Neural cell (in vitro differentiated cells): ENCODE measurements around the gene TCEAL7. TPM values are rescaled to one million over a fixed set of nuclear protein-coding genes. Genes with fewer than 3 reads are reported as not detected.
A peak's percentile ranks its signal among the peaks of the same experiment; 100 is the strongest.
"Not testable (repeated sequence)": the region's sequence is repeated elsewhere in the genome, so short reads cannot be mapped to it uniquely, and the experiment has no call there.

Experiments used
- H2AFZ ChIP-seq: fragments of 200-600, 300-800 bp; sonication (generic), shearing (Covaris generic); 2 replicates; pipeline ENCODE4 v1.6.0; 2014; ENCODE audit warnings: low read depth, mild to moderate bottlenecking, antibody characterized with exemption, low read length, moderate library complexity
- H3F3A ChIP-seq: fragments of 200-600 bp; shearing (Covaris generic); 2 replicates; pipeline ENCODE4 v1.6.1; 2016; ENCODE audit warnings: mild to moderate bottlenecking, moderate library complexity, mixed read lengths, antibody characterized with exemption, low read length; ENCODE audit not compliant: insufficient read depth, poor library complexity, severe bottlenecking
- H3K27ac ChIP-seq: fragments of 200-600, 300-800 bp; sonication (generic), shearing (Covaris generic); 2 replicates; pipeline ENCODE4 v1.5.1; 2014; ENCODE audit warnings: mild to moderate bottlenecking, low read length, moderate library complexity
- H3K27me3 ChIP-seq: fragments of 300-800, 200-600 bp; sonication (generic), shearing (Covaris generic); 2 replicates; pipeline ENCODE4 v1.6.0; 2014; ENCODE audit warnings: mild to moderate bottlenecking, low read depth, low read length, moderate library complexity; ENCODE audit not compliant: insufficient read depth
- H3K36me3 ChIP-seq: fragments of 300-800, 200-600 bp; sonication (generic), shearing (Covaris generic); 2 replicates; pipeline ENCODE4 v1.5.1; 2014; ENCODE audit warnings: mild to moderate bottlenecking, antibody characterized with exemption, low read length, moderate library complexity; ENCODE audit not compliant: insufficient read depth
- H3K4me2 ChIP-seq: fragments of 300-800, 200-600 bp; sonication (generic), shearing (Covaris generic); 2 replicates; pipeline ENCODE4 v1.6.0; 2014; ENCODE audit warnings: mild to moderate bottlenecking, low read length
- H3K4me3 ChIP-seq: fragments of 300-800, 200-600 bp; sonication (generic), shearing (Covaris generic); 2 replicates; pipeline ENCODE4 v1.5.1; 2014; ENCODE audit warnings: mild to moderate bottlenecking, low read length, moderate library complexity
- H3K79me2 ChIP-seq: fragments of 200-600 bp; shearing (Covaris generic); replicated peaks from 2 replicates; pipeline ENCODE4 v1.6.0; 2014; ENCODE audit warnings: mild to moderate bottlenecking, low read length, moderate library complexity; ENCODE audit not compliant: insufficient read depth
- H3K9ac ChIP-seq: fragments of 300-800, 200-600 bp; sonication (generic), shearing (Covaris generic); 2 replicates; pipeline ENCODE4 v1.6.1; 2016; ENCODE audit warnings: mild to moderate bottlenecking, low read length, mixed read lengths
- H3K9me2 ChIP-seq: fragments of 200-600 bp; shearing (Covaris generic); 2 replicates; pipeline ENCODE4 v1.6.1; 2016; ENCODE audit warnings: mild to moderate bottlenecking, low read length, mixed read lengths; ENCODE audit not compliant: insufficient read depth
- H3K9me3 ChIP-seq: fragments of 200-600, 300-800 bp; sonication (generic), shearing (Covaris generic); 2 replicates; pipeline ENCODE4 v1.6.1; 2016; ENCODE audit warnings: mild to moderate bottlenecking, mixed run types, low read length, moderate library complexity, mixed read lengths
- H4K20me1 ChIP-seq: fragments of 200-600 bp; shearing (Covaris generic); 2 replicates; pipeline ENCODE4 v1.6.1; 2016; ENCODE audit warnings: mild to moderate bottlenecking, mixed run types; ENCODE audit not compliant: insufficient read depth
- CTCF ChIP-seq: fragments of 450-650 bp; IDR thresholded peaks from 2 replicates; pipeline ENCODE4 v1.5.1; 2014; ENCODE audit warnings: antibody characterized with exemption, mild to moderate bottlenecking, moderate library complexity; ENCODE audit not compliant: poor library complexity, severe bottlenecking
- EP300 ChIP-seq: fragments of 450-650 bp; conservative IDR thresholded peaks from 2 replicates; pipeline ENCODE4 v1.6.1; 2014; ENCODE audit warnings: antibody characterized with exemption, mild to moderate bottlenecking, moderate library complexity; ENCODE audit not compliant: poor library complexity, severe bottlenecking
- EZH2 ChIP-seq: fragments of 200-600, 300-800 bp; shearing (Covaris generic), sonication (generic); IDR thresholded peaks from 2 replicates; pipeline ENCODE4 v1.6.1; 2014; ENCODE audit warnings: antibody characterized with exemption, low read length, borderline replicate concordance, mild to moderate bottlenecking; ENCODE audit not compliant: insufficient read depth, poor library complexity, severe bottlenecking
- MXI1 ChIP-seq: fragments of 450-650 bp; conservative IDR thresholded peaks from 2 replicates; pipeline ENCODE4 v1.6.1; 2014; ENCODE audit warnings: antibody characterized with exemption, mild to moderate bottlenecking; ENCODE audit not compliant: poor library complexity, severe bottlenecking
- POLR2AphosphoS5 ChIP-seq: IDR thresholded peaks from 2 replicates; pipeline ENCODE4 v1.6.1; 2012
- RAD21 ChIP-seq: fragments of 450-650 bp; conservative IDR thresholded peaks from 2 replicates; pipeline ENCODE4 v1.6.1; 2014; ENCODE audit warnings: antibody characterized with exemption, mild to moderate bottlenecking, moderate library complexity
- REST ChIP-seq: IDR thresholded peaks from 2 replicates; pipeline ENCODE4 v1.6.1; 2012; ENCODE audit warnings: borderline replicate concordance
- SMC3 ChIP-seq: fragments of 450-650 bp; conservative IDR thresholded peaks from 2 replicates; pipeline ENCODE4 v1.6.1; 2014; ENCODE audit warnings: antibody characterized with exemption, mild to moderate bottlenecking, moderate library complexity; ENCODE audit not compliant: poor library complexity
- TAF1 ChIP-seq: IDR thresholded peaks from 2 replicates; pipeline ENCODE4 v1.6.1; 2012; ENCODE audit warnings: low read depth
- polyA plus RNA-seq: library from polyadenylated mRNA; depleted of rRNA; stranded (reverse); fragments of >200 nt; gene quantifications from 2 replicates; pipeline ENCODE4 v1.2.3, GENCODE V29; 2014

Gene TCEAL7
- polyA plus RNA-seq, 1 donor from 2014 or later, result 203 TPM

GRCh38 chrX:103356858-103357257 is 26.8 kb downstream of the TCEAL7 start:
- Histone ChIP-seq H3K4me3 (peak overlapping the region; percentile 79), H2AFZ (peak overlapping the region; percentile 4)

GRCh38 chrX:103357871-103358270 is 27.8 kb downstream of the TCEAL7 start:
- Histone ChIP-seq H4K20me1 (no peaks in the 10 kb centered on the region), H3K9me2 (no peaks in the 10 kb centered on the region), H3K4me2 (peak overlapping the region; percentile 73), H3K36me3 (no peaks in the 10 kb centered on the region), H3K27ac (no peak overlapping the region), H3K4me3 (peak overlapping the region; percentile 79), H3K9me3 (no peaks in the 10 kb centered on the region), H2AFZ (no peak overlapping the region), H3F3A (no peaks in the 10 kb centered on the region), H3K27me3 (no peaks in the 10 kb centered on the region), H3K79me2 (peaks cover 4% of the 10 kb centered on the region), H3K9ac (peak overlapping the region; percentile 90)
- TF ChIP-seq SMC3 (no peak), REST (no peak), MXI1 (no peak), POLR2AphosphoS5 (no peak), EP300 (no peak), RAD21 (no peak), TAF1 (no peak), CTCF (no peak), EZH2 (no peak)

More at GRCh38 chrX:103356858-103357257, 26.8 kb downstream of the TCEAL7 start:
- Histone ChIP-seq H3K9me2 (no peaks in the 10 kb centered on the region), H3F3A (no peaks in the 10 kb centered on the region), H3K9ac (peak overlapping the region; percentile 90), H3K27ac (peak overlapping the region; percentile 84), H3K9me3 (no peaks in the 10 kb centered on the region), H3K36me3 (no peaks in the 10 kb centered on the region), H4K20me1 (no peaks in the 10 kb centered on the region), H3K4me2 (peak overlapping the region; percentile 73), H3K27me3 (no peaks in the 10 kb centered on the region), H3K79me2 (peaks cover 4% of the 10 kb centered on the region)
- TF ChIP-seq SMC3 (no peak), REST (no peak), EZH2 (no peak), POLR2AphosphoS5 (peak; percentile 29), EP300 (no peak), MXI1 (peak; percentile 4)

- H3K9me3 ChIP-seq, H4K20me1 ChIP-seq, H3K79me2 ChIP-seq, H3K27ac ChIP-seq, H3K27me3 ChIP-seq, H3K9ac ChIP-seq, H3K9me2 ChIP-seq, H3K36me3 ChIP-seq, H3K4me3 ChIP-seq, H3F3A ChIP-seq, H2AFZ ChIP-seq, H3K4me2 ChIP-seq: not testable (repeated sequence)
These were observed 29.6 kb downstream of the TCEAL7 start for GRCh38 chrX:103359605-103360004.
